Measurements from ENCODE around the gene SELENOW.

Gene SELENOW

GRCh38 chr19:47794526-47794925 is 16.0 kb downstream of the SELENOW start:
- Histone ChIP-seq H3K4me3 (ENCODE audit: severe bottlenecking) (no peak overlapping the region), H3K36me3 (ENCODE audit: low read depth) (no peaks in the 10 kb centered on the region), H3K4me1 (ENCODE audit: insufficient read depth, poor library complexity, severe bottlenecking) (peaks cover 8% of the 10 kb centered on the region), H3K9me3 (ENCODE audit: severe bottlenecking) (peaks cover 6% of the 10 kb centered on the region), H3K27me3 (ENCODE audit: insufficient read depth, poor library complexity, severe bottlenecking) (no peaks in the 10 kb centered on the region), H3K27ac (ENCODE audit: poor library complexity, severe bottlenecking) (no peak overlapping the region)
- ATAC-seq (ENCODE audit: low read depth) (no peak), DNase-seq (ENCODE audit: low spot score) (no peak)
- no peak for TF ChIP-seq CTCF (IDR thresholded peaks at IDR 0.05; ENCODE audit: poor library complexity, severe bottlenecking)

GRCh38 chr19:47796785-47797184 is 18.3 kb downstream of the SELENOW start:
- no peak for ATAC-seq (ENCODE audit: low read depth)
- TF ChIP-seq CTCF (IDR thresholded peaks at IDR 0.05; ENCODE audit: poor library complexity, severe bottlenecking): no peak
- H3K36me3 ChIP-seq (ENCODE audit: low read depth): no peaks in the 10 kb centered on the region
- no peak for DNase-seq (ENCODE audit: low spot score)
- H3K4me3 ChIP-seq (ENCODE audit: severe bottlenecking): no peak overlapping the region
- H3K9me3 ChIP-seq (ENCODE audit: severe bottlenecking): peaks cover 6% of the 10 kb centered on the region
- no peaks in the 10 kb centered on the region for H3K27me3 ChIP-seq (ENCODE audit: insufficient read depth, poor library complexity, severe bottlenecking)
- H3K27ac ChIP-seq (ENCODE audit: poor library complexity, severe bottlenecking): no peak overlapping the region
- H3K4me1 ChIP-seq (ENCODE audit: insufficient read depth, poor library complexity, severe bottlenecking): no peaks in the 10 kb centered on the region

- H3K9me3 ChIP-seq (ENCODE audit: severe bottlenecking): no peaks in the 10 kb centered on the region
- no peak overlapping the region for H3K27ac ChIP-seq (ENCODE audit: poor library complexity, severe bottlenecking)
- H3K4me1 ChIP-seq (ENCODE audit: insufficient read depth, poor library complexity, severe bottlenecking): no peaks in the 10 kb centered on the region
- H3K27me3 ChIP-seq (ENCODE audit: insufficient read depth, poor library complexity, severe bottlenecking): no peaks in the 10 kb centered on the region
- DNase-seq (ENCODE audit: low spot score) (no peak), ATAC-seq (ENCODE audit: low read depth) (no peak)
- no peak for TF ChIP-seq CTCF (IDR thresholded peaks at IDR 0.05; ENCODE audit: poor library complexity, severe bottlenecking)
- H3K4me3 ChIP-seq (ENCODE audit: severe bottlenecking): no peak overlapping the region
- H3K36me3 ChIP-seq (ENCODE audit: low read depth): no peaks in the 10 kb centered on the region
Observed at GRCh38 chr19:47797996-47798903, 19.7 kb downstream of the SELENOW start.

GRCh38 chr19:47798904-47799266 is 20.4 kb downstream of the SELENOW start:
- H3K27me3 ChIP-seq (ENCODE audit: insufficient read depth, poor library complexity, severe bottlenecking): no peaks in the 10 kb centered on the region
- TF ChIP-seq CTCF (IDR thresholded peaks at IDR 0.05; ENCODE audit: poor library complexity, severe bottlenecking): no peak
- no peaks in the 10 kb centered on the region for H3K9me3 ChIP-seq (ENCODE audit: severe bottlenecking)
- no peak overlapping the region for H3K4me3 ChIP-seq (ENCODE audit: severe bottlenecking)
- no peaks in the 10 kb centered on the region for H3K4me1 ChIP-seq (ENCODE audit: insufficient read depth, poor library complexity, severe bottlenecking)
- DNase-seq (ENCODE audit: low spot score): no peak
- ATAC-seq (ENCODE audit: low read depth): no peak
- H3K27ac ChIP-seq (ENCODE audit: poor library complexity, severe bottlenecking): no peak overlapping the region
- H3K36me3 ChIP-seq (ENCODE audit: low read depth): no peaks in the 10 kb centered on the region

- ATAC-seq (ENCODE audit: low read depth): no peak
- no peaks in the 10 kb centered on the region for H3K27me3 ChIP-seq (ENCODE audit: insufficient read depth, poor library complexity, severe bottlenecking)
- TF ChIP-seq CTCF (IDR thresholded peaks at IDR 0.05; ENCODE audit: poor library complexity, severe bottlenecking): no peak
- no peaks in the 10 kb centered on the region for H3K9me3 ChIP-seq (ENCODE audit: severe bottlenecking)
- no peaks in the 10 kb centered on the region for H3K4me1 ChIP-seq (ENCODE audit: insufficient read depth, poor library complexity, severe bottlenecking)
- H3K36me3 ChIP-seq (ENCODE audit: low read depth): no peaks in the 10 kb centered on the region
- no peak overlapping the region for H3K4me3 ChIP-seq (ENCODE audit: severe bottlenecking)
- no peak overlapping the region for H3K27ac ChIP-seq (ENCODE audit: poor library complexity, severe bottlenecking)
- no peak for DNase-seq (ENCODE audit: low spot score)
Observed at GRCh38 chr19:47801270-47801669, 22.8 kb downstream of the SELENOW start.

Data from RWPE2 (cell line).